OCI-LY1 (cell line): Measurements from ENCODE around the gene NCAM1.

Experiments used
- CTCF ChIP-seq: fragments of 200-600 bp; sonication (generic), shearing (Covaris generic); IDR thresholded peaks from 2 replicates; pipeline ENCODE4 v1.5.1; 2017; ENCODE audit warnings: mild to moderate bottlenecking, antibody characterized with exemption, low read length, moderate library complexity, mixed read lengths
- EZH2 ChIP-seq: fragments of 200-600 bp; sonication (generic), shearing (Covaris generic); IDR thresholded peaks from 2 replicates; pipeline ENCODE4 v1.8.0; 2017; ENCODE audit warnings: borderline replicate concordance, mixed run types, mild to moderate bottlenecking, antibody characterized with exemption, low read length, moderate library complexity, mixed read lengths

- TF ChIP-seq CTCF (no peak), EZH2 (no peak)
Measured at GRCh38 chr11:113177671-113178070, 216.5 kb downstream of the NCAM1 start.
